ENCODE data around the gene ZBTB34. TPM values are rescaled to one million over a fixed set of nuclear protein-coding genes. Genes with fewer than 3 reads are reported as not detected.

ZBTB34 gene
- total RNA-seq, 1 experiment from 2014 or later: 15.8 TPM

DNA sequence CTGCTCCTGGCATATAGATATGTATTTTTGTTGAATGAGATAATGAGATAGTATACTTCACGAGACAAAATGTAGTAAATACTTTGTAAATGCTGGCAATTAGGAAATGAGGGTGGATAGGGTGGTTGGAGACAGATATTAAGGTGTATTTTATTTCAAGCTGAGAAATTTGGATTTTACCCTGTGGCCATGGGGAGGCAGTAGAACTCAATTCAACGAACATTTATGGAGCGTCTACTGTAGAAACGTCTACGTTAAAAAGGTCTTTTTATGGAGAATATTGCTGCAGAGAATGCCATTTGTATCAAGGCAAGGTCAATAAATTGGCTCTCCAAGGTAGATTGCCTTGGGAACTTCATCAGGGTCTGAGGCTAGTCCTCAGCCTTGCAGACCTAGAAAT is 32.6 kb downstream of the ZBTB34 start:
- Histone ChIP-seq H3K4me1 (ENCODE audit: insufficient read depth, low read length) (no peaks in the 10 kb centered on the region), H4K20me1 (ENCODE audit: control insufficient read depth, insufficient read depth, insufficient read length) (no peaks in the 10 kb centered on the region), H3K23me2 (ENCODE audit: insufficient read length, low read depth, low read length, poor library complexity, severe bottlenecking) (no peaks in the 10 kb centered on the region), H4K8ac (replicated peaks; ENCODE audit: insufficient read length, low read depth, low read length) (no peak overlapping the region), H3K9me3 (ENCODE audit: control insufficient read depth, low read depth, low read length) (no peaks in the 10 kb centered on the region), H2AFZ (ENCODE audit: low read length) (no peak overlapping the region), H2BK120ac (ENCODE audit: low read depth, low read length, poor library complexity, severe bottlenecking) (no peak overlapping the region), H2BK12ac (ENCODE audit: insufficient read length, low read depth, low read length) (no peak overlapping the region), H3K23ac (ENCODE audit: insufficient read length, low read depth, low read length) (no peak overlapping the region), H3K56ac (ENCODE audit: insufficient read length, low read depth, low read length) (no peak overlapping the region), H4K5ac (ENCODE audit: insufficient read length, low read depth, low read length) (no peak overlapping the region), H3K79me2 (ENCODE audit: insufficient read depth, low read length) (no peaks in the 10 kb centered on the region), H3K4ac (ENCODE audit: low read depth, low read length) (no peak overlapping the region), H3K79me1 (ENCODE audit: insufficient read depth, low read depth, low read length, poor library complexity, severe bottlenecking) (no peaks in the 10 kb centered on the region), H3K14ac (ENCODE audit: insufficient read depth, low read length) (no peak overlapping the region), H3K18ac (ENCODE audit: insufficient read length, low read depth, low read length) (no peak overlapping the region), H3K27me3 (ENCODE audit: insufficient read depth, low read length) (no peaks in the 10 kb centered on the region), H3K27ac (ENCODE audit: insufficient read length, low read depth, low read length) (no peak overlapping the region), H2AK5ac (ENCODE audit: insufficient read length, low read length) (no peak overlapping the region), H3K4me2 (ENCODE audit: insufficient read depth, insufficient read length, low read length) (no peak overlapping the region), H2BK20ac (ENCODE audit: low read depth, low read length, poor library complexity, severe bottlenecking) (no peak overlapping the region), H2BK5ac (ENCODE audit: insufficient read length, low read length) (no peak overlapping the region), H4K91ac (ENCODE audit: insufficient read length, low read depth, low read length) (no peak overlapping the region), H3K9ac (ENCODE audit: extremely low read depth, insufficient read length, low read length) (no peak overlapping the region), H2BK15ac (ENCODE audit: low read depth, low read length) (no peak overlapping the region), H3T11ph (ENCODE audit: low read length) (no peak overlapping the region)
- TF ChIP-seq, protein P1, sequence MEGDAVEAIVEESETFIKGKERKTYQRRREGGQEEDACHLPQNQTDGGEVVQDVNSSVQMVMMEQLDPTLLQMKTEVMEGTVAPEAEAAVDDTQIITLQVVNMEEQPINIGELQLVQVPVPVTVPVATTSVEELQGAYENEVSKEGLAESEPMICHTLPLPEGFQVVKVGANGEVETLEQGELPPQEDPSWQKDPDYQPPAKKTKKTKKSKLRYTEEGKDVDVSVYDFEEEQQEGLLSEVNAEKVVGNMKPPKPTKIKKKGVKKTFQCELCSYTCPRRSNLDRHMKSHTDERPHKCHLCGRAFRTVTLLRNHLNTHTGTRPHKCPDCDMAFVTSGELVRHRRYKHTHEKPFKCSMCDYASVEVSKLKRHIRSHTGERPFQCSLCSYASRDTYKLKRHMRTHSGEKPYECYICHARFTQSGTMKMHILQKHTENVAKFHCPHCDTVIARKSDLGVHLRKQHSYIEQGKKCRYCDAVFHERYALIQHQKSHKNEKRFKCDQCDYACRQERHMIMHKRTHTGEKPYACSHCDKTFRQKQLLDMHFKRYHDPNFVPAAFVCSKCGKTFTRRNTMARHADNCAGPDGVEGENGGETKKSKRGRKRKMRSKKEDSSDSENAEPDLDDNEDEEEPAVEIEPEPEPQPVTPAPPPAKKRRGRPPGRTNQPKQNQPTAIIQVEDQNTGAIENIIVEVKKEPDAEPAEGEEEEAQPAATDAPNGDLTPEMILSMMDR (conservative IDR thresholded peaks at IDR 0.05): peak; percentile 68
- 0 out of 4 replicates have a peak, but pooled peaks cover 0 to 6% of the 10 kb centered on the region in 2 experiments for H3K4me1 Mint-ChIP-seq
- DNase-seq: no peak
- H3K36me3 Mint-ChIP-seq (ENCODE audit: insufficient read depth in 1 of 3, low read depth in 3 of 3): no peaks in the 10 kb centered on the region
- no peak overlapping the region for H3K4me3 Mint-ChIP-seq
- H3K27ac Mint-ChIP-seq: no peak overlapping the region
- peaks cover 2% of the 10 kb centered on the region; the same call in 1 of the 2 replicates for H3K27me3 Mint-ChIP-seq (ENCODE audit: low read depth)
- no CpG with 5 or more reads among the region's 5 CpGs for WGBS (ENCODE audit: extremely low coverage, insufficient read length, low lambda C conversion rate)
- no peaks in the 10 kb centered on the region for H3K9me3 Mint-ChIP-seq
